Duodenal mucosa (tissue), 2 donors: Measurements from ENCODE around the gene PRKG1.

Experiments
- H3K27ac ChIP-seq: one replicate; pipeline ENCODE4 v1.7.0; 2013; ENCODE audit warnings: low read depth, low read length
- H3K27me3 ChIP-seq, 2 donors: one replicate each; pipeline ENCODE4 v1.7.0; 2013; ENCODE audit warnings: low read length in 2 of 2, control low read depth in 1 of 2; ENCODE audit not compliant: insufficient read depth in 2 of 2, control insufficient read depth in 1 of 2
- H3K36me3 ChIP-seq, 2 donors: one replicate each; pipeline ENCODE4 v1.7.0; 2013; ENCODE audit warnings: low read length in 2 of 2, control low read depth in 1 of 2; ENCODE audit not compliant: insufficient read depth in 2 of 2, control insufficient read depth in 1 of 2
- H3K4me1 ChIP-seq, 2 donors: one replicate each; pipeline ENCODE4 v1.7.0; 2013; ENCODE audit warnings: low read length in 2 of 2, control low read depth in 1 of 2; ENCODE audit not compliant: insufficient read depth in 2 of 2, control insufficient read depth in 1 of 2
- H3K4me3 ChIP-seq, 2 donors: one replicate each; pipeline ENCODE4 v1.7.0; 2013; ENCODE audit warnings: low read length in 2 of 2, low read depth in 1 of 2
- H3K9ac ChIP-seq, 2 donors: one replicate each; pipeline ENCODE4 v1.7.0; 2013; ENCODE audit warnings: low read length in 2 of 2, low read depth in 1 of 2
- H3K9me3 ChIP-seq, 2 donors: one replicate each; pipeline ENCODE4 v1.7.0; 2013; ENCODE audit warnings: low read length in 2 of 2, control low read depth in 1 of 2; ENCODE audit not compliant: control insufficient read depth in 1 of 2

The PRKG1 gene

GRCh38 chr10:51606825-51607462 lies 532.7 kb downstream of the PRKG1 start:
- Histone ChIP-seq H3K27ac (no peak overlapping the region), H3K4me1 (no peaks in the 10 kb centered on the region), H3K9me3 (no peaks in the 10 kb centered on the region), H3K9ac (no peak overlapping the region), H3K4me3 (no peak overlapping the region), H3K27me3 (no peaks in the 10 kb centered on the region), H3K36me3 (no peaks in the 10 kb centered on the region)

DNA sequence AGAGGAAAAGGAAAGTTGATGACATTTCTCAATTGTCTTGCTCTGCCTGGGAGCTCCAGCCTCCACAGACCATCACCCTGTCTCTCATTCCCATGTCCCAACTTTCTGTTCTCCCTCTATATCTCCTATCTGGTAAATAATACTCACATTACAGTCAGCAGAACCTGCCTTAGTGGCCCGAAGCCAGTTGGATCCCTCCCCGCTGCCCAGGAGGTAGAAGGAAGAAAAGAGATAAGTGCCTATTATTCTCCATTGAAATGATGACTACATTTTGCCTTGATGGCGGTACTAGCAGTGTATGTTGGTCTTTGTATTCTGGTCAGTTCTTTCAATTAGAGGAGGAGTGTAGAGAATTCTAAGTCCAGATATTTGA lies 533.2 kb downstream of the PRKG1 start:
- Histone ChIP-seq H3K9me3 (no peaks in the 10 kb centered on the region), H3K27me3 (no peaks in the 10 kb centered on the region), H3K4me1 (no peaks in the 10 kb centered on the region), H3K27ac (no peak overlapping the region), H3K9ac (no peak overlapping the region), H3K36me3 (no peaks in the 10 kb centered on the region), H3K4me3 (no peak overlapping the region)

DNA sequence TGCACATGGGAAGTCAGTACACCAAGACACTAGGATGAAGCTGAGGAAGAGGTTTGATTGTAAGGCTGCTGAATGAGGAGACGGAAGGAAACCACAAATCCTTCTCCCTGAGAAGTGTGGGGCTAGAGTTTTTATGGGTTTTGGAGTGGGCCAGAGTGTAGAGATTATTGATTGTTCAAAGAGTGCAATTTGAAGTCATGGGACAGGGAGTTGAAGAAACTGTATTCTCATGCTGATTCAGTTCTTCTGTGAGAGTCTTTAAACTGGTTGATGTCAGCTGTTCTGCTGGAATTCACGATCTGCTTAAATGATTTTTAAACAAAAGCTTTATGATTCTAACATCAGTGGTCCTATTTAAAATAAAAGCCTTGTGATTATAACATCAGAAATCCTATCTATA lies 533.9 kb downstream of the PRKG1 start:
- no peak overlapping the region for H3K9ac ChIP-seq
- no peaks in the 10 kb centered on the region for H3K27me3 ChIP-seq
- H3K4me1 ChIP-seq = no peaks in the 10 kb centered on the region
- no peak overlapping the region for H3K27ac ChIP-seq
- no peaks in the 10 kb centered on the region for H3K36me3 ChIP-seq
- H3K9me3 ChIP-seq = no peaks in the 10 kb centered on the region
- no peak overlapping the region for H3K4me3 ChIP-seq

GRCh38 chr10:51615764-51616298 lies 541.5 kb downstream of the PRKG1 start:
- H3K4me1 ChIP-seq = no peaks in the 10 kb centered on the region

GRCh38 chr10:51617576-51618235 lies 543.4 kb downstream of the PRKG1 start:
- Histone ChIP-seq H3K4me1 (no peaks in the 10 kb centered on the region), H3K9ac (no peak overlapping the region), H3K9me3 (no peaks in the 10 kb centered on the region), H3K27ac (no peak overlapping the region), H3K36me3 (no peaks in the 10 kb centered on the region), H3K27me3 (no peaks in the 10 kb centered on the region), H3K4me3 (no peak overlapping the region)

More at GRCh38 chr10:51615764-51616298, 541.5 kb downstream of the PRKG1 start:
- Histone ChIP-seq H3K27ac (no peak overlapping the region), H3K36me3 (no peaks in the 10 kb centered on the region), H3K9ac (no peak overlapping the region), H3K27me3 (no peaks in the 10 kb centered on the region), H3K4me3 (no peak overlapping the region), H3K9me3 (no peaks in the 10 kb centered on the region)

- Histone ChIP-seq H3K4me3 (no peak overlapping the region), H3K36me3 (no peaks in the 10 kb centered on the region), H3K9me3 (no peaks in the 10 kb centered on the region), H3K4me1 (no peaks in the 10 kb centered on the region), H3K9ac (no peak overlapping the region), H3K27ac (no peak overlapping the region), H3K27me3 (no peaks in the 10 kb centered on the region)
Measured at GRCh38 chr10:51619365-51619764, 545.1 kb downstream of the PRKG1 start.

- Histone ChIP-seq H3K4me1 (no peaks in the 10 kb centered on the region), H3K27ac (no peak overlapping the region), H3K9ac (no peak overlapping the region), H3K9me3 (no peaks in the 10 kb centered on the region), H3K4me3 (no peak overlapping the region), H3K36me3 (no peaks in the 10 kb centered on the region), H3K27me3 (no peaks in the 10 kb centered on the region)
Measured at GRCh38 chr10:51620131-51620530, 545.8 kb downstream of the PRKG1 start.

- Histone ChIP-seq H3K4me1 (no peaks in the 10 kb centered on the region), H3K27ac (no peak overlapping the region), H3K27me3 (no peaks in the 10 kb centered on the region), H3K9ac (no peak overlapping the region), H3K9me3 (no peaks in the 10 kb centered on the region), H3K4me3 (no peak overlapping the region), H3K36me3 (no peaks in the 10 kb centered on the region)
Measured at GRCh38 chr10:51624013-51624412, 549.7 kb downstream of the PRKG1 start.

GRCh38 chr10:51629934-51630639 lies 555.8 kb downstream of the PRKG1 start:
- H3K4me1 ChIP-seq = no peaks in the 10 kb centered on the region
- H3K27ac ChIP-seq = no peak overlapping the region
- no peaks in the 10 kb centered on the region for H3K27me3 ChIP-seq
- H3K4me3 ChIP-seq = no peak overlapping the region
- H3K9ac ChIP-seq = no peak overlapping the region
- H3K36me3 ChIP-seq = no peaks in the 10 kb centered on the region
- no peaks in the 10 kb centered on the region for H3K9me3 ChIP-seq

DNA sequence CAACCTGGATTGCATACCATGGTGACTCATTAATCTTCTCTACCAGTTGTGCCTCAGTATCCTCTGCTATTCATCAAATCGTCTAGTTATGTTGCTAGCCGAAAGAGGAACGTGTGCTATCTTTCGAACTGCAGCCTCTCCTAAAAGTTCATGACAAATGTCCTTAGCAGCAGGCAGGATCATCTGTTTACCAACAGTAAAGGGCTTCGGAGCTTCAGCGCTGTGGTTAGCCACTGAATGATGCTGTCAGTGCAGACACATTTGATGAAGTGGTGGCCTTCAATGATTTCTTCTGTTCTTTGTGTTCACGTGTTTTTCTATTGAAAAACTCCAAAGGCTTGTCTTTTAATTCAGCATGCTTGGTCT lies 556.3 kb downstream of the PRKG1 start:
- Histone ChIP-seq H3K4me1 (no peaks in the 10 kb centered on the region), H3K9ac (no peak overlapping the region), H3K36me3 (no peaks in the 10 kb centered on the region), H3K27ac (no peak overlapping the region), H3K4me3 (no peak overlapping the region), H3K27me3 (no peaks in the 10 kb centered on the region), H3K9me3 (no peaks in the 10 kb centered on the region)
